NCI-H2081 (cell line): ENCODE data around the gene STK39.
A peak's percentile ranks its signal among the peaks of the same experiment; 100 is the strongest.

Source experiments
- DNase-seq, 2 experiments: peaks; one replicate each; lab custom pipeline; 2025; lab: John Stamatoyannopoulos, UW

STK39 gene

DNA sequence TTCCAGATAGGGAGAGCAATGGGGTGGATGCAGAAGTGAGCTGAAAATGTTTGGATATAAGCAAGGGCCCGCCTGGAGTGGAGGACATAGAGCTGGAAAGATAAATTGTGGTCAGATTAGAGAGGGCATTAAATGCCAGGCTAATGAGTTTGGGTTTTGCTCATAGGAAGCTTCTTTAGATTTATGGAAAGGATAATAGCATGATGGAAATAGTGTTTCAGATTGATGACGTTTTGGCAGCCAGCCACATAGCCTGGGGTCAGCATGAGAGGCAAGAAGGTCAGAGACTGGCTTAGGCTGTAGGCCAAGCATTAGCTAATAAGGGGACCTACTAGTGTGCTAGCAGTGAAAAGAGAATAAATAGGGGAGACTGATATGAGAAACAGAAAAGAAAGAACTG, 321.6 kb downstream of the STK39 start:
- DNase-seq: peak in 1 of 2 experiments; percentile 25

DNA sequence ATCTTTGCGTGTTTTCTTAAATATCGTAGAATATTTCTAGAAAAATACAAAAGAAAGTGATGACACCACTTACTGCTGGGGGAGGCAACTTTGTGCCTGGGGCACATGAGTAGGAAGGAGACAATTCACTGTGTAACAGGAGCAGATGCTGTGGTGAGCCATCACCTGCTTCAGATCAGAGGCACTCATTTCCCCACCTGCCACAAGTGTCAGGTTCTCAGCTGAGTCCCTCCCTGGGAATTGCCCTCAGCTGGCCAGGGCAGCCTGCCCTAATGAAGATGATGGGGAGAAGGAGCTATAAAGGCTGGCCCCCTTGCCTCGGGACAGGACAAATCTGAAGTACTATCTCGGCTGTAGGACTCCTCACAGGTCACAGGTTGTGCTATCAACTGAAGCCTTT, 322.8 kb downstream of the STK39 start:
- DNase-seq: peak in 1 of 2 experiments; percentile 45

DNA sequence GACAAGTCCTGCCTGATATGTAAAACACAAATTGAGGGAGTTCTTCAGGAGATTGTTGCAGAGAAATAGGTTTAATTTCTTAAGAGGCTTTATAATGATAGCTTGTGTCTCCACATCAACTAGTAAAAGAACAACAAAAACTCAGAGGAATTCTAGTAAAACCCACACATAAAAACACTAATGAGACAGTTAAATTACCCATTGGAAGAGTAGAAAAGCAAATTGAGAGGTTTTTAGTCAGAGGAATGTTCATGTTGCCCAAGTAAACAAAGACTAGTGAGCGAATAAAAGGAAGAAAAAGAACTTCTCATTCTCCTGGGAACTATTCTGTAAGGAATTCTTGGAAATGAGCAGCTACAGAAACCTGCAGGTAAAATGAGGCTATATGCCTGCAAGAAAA, 330.6 kb downstream of the STK39 start:
- no peak for DNase-seq

DNA sequence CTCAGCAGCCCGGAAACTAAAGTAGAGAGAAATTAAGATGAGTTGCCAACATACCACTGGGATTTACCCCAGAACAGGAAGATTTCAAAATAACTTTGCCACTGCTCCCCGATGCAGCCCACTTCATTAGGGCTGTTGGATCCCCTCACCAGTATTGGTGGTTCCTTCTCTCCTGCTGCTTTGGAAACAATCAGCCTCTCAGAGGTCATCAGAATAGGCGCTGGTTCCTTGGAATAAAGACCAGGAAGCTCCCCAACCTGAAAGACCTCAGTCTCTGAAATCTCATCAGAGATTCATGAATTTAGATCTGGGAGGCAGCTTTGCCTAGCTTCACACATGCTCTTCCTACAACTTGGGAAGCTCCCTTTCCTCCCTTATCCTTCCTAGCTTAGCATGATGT, 332.4 kb downstream of the STK39 start:
- no peak for DNase-seq

DNA sequence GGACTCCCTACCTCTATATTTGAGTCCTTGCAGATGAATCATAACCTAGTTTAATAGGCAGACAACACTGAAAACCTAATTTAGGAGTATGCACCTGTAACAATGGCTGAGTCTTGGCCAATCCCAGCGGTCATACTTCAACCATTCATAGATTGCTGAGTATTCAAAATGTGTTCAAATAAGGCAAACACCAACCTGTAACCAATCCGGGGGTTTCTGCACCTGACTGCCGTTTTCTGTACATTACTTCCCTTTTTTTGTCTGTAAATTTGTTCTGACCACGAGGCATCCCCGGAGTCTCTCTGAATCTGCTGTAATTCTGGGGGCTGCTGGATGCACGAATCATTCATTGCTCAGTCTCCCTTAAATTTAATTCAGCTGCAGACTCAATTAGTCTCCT, 338.6 kb downstream of the STK39 start:
- no peak for DNase-seq

DNA sequence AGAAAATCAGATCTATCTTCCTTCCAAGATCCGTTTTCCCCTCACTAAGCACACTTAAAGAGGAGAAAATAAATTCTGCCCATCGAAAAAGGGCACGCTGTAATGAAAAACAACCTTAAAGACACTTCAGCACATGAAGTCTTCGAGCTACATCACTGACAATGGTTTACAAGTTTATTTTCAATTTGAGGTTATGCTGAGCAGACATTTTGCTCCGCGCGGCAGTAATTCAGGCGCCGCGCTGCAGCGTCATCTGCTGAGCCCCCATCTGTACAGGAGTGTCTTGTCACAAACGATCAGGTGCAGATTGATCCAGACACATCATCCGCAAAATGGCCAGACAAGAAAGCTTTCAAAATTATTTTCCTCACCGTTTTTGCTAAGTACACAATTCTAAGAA, 341.7 kb downstream of the STK39 start:
- DNase-seq: no peak
